ENCODE data around the gene EXOC6B.

EXOC6B gene

DNA sequence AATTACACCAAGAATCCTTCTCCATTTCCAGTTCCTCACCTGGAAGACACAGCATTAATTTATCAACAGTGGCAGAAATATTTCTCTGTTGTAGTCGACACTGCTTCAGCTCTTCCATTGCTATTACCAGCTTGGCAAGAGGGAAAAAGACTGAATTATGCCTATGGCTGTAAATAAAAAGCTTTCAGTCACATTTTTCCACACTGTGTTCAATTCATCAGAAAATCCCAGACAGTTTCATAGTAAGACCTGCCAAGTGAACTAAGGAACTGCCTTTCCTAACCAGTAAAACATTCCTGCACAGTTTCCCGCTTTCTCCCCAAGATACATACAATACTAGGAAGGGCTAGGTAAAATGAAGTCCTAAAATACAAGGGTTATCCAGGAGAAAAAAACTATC, 94.7 kb downstream of the EXOC6B start:
- DNase-seq: no peak

DNA sequence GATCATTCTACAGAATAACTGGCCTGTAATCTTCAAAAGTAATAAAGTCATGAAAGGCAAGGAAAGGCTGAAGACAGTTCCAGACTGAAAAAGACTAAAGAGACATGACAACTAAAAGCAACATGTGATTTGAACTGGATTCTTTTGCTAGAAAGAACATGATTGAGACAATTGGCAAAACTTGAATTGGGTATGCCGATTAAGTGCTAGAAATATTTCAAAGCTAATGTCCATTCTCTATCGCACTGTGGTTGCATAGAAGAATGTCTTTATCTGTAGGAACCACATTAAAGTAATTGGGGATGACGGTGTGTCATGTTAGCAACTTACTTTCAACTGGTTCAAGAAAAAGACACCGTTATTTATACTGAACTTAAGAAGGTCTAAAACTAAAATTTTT, 98.5 kb downstream of the EXOC6B start:
- no peak for DNase-seq

DNA sequence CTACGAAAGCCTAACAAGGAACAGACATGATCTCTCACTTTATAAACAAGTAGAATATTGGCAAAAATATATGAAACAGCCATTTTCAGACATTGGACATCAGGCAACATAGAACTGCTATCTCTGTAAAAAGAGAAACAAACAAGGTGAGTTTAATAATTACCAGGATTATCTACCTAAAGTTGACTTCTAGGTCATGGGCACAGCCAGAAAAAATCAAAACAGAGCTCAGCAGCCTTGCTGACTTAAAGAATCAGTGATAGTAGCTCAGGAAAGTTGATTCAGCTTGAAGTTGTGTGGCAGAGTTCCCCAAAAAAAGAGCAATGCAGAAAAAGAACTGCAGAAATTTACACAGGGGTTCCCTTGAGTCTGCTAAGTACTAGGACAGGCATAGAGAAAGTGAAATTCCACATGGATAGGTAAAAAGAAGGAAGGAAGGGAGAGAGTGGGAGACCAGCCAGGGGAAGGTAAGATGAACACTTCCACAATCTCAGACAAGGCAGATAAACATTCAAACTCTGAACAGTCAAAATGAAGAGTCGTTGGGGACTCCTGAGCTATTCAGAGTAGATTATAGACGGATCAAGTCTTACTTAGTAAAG, 102.0 kb downstream of the EXOC6B start:
- DNase-seq: no peak

DNA sequence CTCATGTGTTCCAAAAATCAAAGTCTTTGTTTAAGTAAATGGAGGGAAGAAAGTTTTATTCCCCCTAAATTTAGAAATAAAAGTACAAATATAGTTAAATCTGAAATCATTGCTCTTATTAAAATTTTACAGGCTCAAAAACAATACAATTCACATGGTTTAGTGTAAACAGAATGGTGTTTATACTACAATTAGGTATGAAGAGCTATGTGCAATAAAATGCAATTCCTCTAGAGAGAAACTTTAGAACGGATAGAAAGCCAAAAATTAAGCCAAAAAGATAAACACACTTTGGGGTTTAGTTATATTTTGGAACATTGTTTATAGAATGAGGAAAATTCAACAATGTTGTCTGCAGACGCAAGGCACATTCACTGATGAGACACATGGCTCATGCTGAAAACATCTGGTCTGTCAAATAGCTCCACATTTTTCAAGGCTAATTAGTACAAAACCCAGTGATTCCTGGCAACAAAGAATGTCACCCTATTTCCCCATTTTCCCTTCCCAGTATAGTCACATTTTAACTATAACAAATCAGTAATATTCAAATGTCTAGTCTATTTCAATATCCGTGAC, 103.3 kb downstream of the EXOC6B start:
- DNase-seq: no peak

DNA sequence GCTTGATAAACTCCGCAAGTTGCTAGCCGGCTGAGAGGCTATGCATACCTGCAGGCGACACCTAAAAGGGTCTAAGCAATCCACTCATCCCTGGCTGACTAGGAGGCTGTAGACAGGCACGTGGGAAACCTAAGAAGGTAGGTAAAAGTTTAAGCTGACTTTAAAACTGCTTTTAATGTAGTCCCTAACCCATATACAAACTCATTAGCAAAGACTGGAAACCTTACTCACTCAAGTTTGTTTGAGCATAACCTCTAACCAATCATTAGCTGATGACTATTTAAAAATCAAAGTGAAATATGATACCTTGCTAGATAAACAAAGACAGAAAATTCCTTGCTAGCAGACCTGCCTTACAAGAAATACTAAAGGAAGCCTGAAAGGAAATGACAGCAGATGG, 106.4 kb downstream of the EXOC6B start:
- DNase-seq: no peak

DNA sequence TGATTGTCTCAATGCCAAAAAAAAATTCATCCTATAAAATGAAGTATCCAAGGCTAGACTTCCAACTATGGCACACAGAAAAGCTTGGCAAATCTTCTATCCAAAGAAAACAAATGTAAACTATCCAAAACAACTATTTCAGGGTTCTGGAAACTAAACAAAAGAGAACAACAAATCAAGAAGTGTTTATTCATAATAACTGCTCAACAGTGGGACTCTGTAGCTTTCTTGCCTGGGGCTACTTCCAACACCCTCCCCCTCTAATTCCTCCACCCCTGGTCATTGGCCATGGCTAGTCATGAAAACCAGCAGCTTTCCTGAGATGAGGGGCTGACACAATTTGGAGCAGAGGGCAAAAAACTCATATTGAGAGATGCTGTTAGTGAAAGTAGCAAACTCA, 107.0 kb downstream of the EXOC6B start:
- no peak for DNase-seq

DNA sequence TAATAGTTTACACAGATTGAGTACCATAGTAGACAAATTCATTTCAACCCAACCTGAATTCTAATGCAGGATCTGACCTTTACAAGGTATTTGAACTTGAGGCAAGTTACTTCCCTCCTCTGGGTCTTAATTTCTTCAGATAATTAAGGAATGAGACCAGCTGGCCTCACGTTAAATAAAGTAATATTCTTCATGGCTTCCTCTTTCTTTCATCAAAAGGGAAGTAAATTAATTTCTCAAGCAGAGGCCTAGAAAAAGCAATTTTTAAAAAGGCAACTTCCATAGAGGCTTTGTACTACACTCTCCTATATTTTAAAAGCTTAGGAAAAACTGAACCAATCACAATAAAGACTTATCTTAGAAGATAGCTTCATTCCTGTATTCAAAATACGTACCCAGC, 109.2 kb downstream of the EXOC6B start:
- no peak for DNase-seq

DNA sequence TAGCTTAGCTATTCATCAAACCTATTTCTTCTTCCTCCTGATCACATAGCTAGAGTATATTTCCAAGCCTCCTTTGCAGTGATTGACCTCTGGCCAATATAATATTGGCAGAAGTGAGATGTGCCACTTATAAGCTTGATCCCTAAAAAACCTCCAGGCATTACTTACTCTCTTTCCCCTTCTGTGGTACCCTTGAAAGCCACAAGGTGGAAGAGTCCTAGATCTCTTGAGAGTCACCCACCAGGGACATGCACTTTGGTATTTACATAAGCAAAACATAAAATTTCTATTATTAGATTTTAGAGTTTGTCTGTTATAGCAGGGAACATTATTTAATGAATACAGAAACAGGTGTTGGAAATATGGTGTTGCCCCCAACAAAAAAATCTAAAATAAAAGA, 112.0 kb downstream of the EXOC6B start:
- DNase-seq: peak in 1 of 2 experiments; percentile 1

DNA sequence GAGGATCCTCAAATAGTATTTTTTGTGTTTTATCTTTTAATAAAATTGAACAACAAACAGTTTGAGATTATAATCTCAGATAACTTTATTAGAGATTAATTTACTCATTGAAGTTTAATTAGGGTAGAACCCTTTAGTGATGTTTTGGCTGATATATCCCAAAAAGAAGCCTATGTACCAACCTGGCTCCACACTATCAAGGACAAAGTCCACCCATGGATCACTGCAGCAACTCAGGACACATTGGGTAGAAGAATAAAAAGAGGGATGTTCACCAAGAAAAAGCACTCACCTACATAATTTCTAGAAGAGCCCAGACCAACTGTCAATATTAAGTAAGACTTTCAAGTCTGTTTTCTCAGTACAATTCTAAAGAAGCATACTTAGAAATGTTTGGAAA, 112.9 kb downstream of the EXOC6B start:
- no peak for DNase-seq

DNA sequence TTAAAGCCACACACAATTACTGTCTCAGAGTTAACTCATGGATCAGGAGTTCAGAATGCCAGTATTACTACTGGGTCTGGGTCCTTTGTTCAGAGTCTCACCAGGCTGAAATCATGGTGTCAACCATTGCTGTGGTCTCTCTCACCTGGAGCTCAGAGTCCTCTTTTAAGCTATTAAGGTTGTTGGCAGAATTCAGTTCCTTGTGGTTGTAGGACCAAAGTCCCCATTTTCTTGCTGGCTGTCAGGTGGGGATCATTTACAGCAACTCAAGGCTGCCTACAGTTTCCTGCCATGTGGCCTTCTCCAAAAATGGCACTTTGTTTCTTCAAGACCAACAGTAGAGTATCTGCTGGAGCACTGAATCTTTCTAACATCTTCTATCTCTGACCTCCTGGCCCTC, 113.5 kb downstream of the EXOC6B start:
- no peak for DNase-seq

DNA sequence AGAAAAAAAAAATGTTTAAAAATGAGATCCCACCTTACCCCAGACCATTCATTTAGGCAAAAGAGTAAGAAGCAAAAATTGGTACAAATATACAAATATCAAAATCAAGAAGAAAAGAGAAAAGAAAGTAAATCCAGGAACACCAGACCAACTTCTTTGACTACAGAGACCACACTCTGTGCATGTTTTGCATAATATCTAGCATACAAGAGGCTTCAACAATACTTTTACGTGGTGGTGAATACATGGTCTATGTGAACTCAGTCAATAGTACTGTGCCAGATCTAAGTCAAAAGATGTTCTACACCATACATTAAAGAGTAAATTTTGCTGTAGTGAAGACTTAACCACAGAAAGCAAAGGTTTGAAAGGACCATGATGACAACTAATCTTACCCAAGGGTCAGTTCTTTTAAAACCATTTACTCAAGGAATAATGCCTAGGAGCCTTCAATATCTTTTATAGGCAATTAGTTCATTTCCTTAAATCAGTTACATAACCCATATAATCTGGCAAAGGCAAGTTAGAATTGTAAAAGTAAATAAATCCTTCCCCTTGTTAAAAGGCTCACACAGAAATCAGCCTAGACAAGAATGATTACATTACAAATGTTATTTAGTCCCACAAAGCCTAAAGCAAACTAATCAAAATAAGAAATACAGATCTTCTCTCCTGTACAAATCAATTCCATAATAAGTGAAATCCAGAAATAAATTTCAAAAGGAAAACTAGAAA, 115.2 kb downstream of the EXOC6B start:
- DNase-seq: no peak

DNA sequence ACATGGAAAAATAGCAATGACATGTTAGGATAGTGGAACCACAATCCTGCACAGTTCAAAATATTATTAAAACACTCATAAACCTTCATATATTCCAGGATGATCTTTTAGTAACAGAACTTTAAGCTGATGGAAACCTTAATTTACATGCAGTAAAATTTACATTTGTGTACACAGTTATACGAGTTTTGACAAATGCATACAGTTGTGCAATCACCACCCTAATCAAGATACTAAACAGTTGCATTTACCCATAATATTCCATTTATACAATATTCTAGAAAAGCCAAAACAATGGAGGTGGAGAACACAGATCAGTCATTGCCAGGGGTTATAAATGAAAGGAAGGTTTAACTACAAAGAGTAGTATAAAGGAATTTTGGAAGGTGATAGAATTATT, 117.6 kb downstream of the EXOC6B start:
- DNase-seq: no peak

DNA sequence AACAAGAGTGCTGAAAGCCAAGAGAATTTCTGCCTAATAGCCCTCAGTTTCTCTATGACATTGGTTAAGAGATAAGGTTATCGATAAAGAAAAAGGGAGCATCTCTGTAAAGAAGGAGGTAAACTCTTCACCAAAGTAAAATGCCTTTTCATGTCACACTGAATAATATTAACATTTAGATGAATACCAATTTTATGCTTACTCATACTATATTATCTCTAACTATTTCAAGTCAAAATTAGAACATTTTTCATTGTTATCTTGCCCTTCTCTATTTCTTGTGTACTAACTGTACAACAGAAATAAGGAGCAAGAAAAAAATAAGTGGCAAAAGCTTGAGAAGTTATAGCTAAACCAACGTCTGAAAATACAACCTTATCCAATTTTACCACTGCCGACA, 127.5 kb downstream of the EXOC6B start:
- DNase-seq: no peak

DNA sequence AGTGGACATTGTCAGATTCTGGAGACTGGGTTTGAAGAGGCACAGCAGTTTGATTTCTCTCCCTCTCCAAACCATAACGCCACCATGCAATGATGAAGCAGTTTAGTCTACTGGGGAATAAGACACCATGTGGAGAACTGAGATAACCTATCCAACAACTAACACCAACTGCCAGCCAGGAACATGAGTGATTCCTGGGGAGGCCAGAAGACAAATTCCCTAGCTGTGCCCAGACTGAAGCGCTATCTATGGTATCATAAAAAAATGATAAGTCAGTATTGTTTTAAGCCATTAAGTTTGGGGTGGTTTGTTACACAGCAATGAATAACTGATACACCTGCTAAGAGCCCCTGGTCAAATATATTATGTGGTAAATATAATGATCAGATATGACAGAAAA, 129.3 kb downstream of the EXOC6B start:
- no peak for DNase-seq

DNA sequence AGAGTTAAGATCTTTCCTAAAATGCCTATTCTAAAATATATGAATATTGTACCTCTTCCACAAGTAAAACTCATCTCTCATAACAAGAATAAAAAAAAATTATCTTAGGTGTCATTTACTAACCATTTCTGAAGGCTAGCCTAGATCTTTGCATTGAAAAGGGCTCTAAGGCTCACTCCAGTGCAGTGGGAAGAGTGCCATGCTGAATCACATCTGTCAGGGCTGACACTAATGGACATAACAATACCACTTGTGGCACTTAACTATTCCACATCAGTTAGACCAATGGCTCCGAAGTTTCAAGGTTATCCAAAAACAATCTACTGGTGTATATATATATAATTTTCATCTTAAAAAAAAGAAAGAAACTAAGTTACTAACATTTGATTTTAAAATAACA, 130.2 kb downstream of the EXOC6B start:
- peak in 1 of 2 experiments; percentile 2 for DNase-seq

DNA sequence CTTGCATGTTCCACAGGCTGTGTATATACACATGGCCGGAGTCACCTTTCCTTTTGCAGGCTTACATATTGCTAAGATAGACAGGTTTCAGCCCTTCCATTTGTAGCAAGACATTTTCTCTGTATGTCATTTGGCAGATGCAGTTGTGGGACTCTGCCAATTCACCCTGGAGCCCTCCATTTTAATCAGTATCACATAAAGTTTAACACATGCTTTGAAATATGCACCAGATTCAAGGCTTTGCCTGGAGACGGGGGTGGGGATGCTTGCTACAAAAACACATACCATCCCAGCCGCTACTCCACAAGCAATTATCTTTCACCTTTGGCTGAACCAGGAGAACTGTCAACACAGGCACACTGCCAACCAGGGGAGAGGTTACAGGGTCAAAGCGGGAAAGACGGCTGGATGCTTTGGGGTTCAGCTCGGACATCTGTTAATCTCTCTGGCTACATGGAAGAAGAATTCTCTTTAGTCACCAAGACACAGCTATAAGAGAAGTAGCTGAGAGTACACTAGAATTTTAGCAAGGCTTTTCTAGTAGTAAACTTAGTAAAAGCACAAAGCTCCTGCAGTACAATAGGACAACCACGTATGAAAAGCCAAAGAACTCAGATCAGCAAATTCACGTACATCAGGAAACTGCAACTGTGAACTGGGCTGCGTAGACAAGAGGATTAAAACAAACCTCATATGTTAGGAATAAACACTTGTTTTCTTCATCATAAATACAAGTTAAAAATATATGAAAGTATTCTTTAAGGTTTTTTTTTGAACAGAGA, 130.9 kb downstream of the EXOC6B start:
- no peak for DNase-seq

DNA sequence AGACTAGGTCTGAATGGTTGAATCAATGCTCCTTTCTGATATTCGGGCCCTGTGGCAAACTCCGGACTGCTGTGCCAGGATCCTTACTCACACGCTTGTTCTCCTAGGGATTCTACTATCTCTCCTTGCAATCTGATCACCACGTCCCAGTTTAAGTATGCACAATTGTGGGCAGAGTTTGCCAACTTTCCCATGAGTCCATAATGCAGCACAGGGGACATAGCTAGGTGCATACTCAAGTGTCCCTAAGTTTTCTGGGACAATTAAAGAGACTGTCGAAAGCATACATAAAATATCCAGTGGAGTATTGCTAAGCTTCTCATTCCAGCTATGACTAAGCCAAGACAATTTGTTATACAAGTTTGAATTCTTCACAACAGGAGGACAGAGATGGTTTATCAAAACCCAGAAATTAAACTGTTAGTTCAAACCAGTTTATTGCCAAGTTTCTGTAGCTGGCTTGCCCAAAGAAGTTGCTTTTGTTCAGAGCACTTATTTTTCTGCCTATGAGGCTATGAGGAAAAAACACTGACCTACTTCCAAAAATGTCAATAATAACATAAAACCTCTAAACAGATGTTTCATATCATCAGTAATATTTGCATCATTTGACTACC, 136.1 kb downstream of the EXOC6B start:
- no peak for DNase-seq

DNA sequence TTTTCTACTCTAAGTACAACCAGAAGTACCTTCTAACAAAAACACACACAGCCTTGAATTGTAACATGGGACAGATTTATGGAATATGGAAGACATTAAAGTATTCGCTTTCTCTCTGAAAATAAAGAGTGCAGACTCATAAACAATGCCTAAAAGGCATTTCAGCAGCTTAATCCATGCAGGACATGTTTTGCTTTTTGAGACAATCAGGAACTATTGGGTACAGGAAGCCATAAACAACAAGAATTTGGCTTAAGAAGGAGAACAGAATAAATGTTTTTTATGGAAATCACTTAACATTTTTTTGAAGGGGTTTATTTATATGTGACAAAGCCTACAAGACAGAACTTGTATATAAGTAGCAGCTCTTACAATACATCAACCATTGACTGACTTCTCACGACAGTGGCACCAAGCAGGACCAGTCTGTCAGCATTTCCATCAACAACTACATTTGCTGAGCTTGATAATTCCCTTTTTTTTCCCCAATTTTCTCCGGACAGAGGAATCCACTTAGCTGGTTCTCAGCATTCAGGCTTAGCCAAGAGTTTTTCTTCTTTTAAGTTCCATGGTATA, 140.1 kb downstream of the EXOC6B start:
- DNase-seq: no peak

DNA sequence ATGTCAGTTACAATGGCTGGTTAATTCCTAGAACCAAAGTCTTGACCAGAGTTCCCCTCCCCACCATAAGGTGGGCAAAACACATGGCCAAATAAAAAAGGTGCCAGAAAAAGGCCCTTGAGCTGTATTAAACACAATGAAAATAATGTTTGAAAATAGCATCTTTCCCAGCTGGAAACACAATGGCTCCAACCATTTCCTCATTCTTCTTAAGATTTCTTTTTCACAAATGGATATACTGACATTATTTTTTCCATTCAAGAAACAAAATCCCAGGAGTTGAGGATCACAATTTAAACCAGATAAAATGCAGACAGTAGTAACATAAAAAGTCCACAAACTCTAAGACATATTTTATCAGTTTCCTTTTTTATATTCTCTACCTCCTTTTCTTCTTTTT, 143.8 kb downstream of the EXOC6B start:
- no peak for DNase-seq

DNA sequence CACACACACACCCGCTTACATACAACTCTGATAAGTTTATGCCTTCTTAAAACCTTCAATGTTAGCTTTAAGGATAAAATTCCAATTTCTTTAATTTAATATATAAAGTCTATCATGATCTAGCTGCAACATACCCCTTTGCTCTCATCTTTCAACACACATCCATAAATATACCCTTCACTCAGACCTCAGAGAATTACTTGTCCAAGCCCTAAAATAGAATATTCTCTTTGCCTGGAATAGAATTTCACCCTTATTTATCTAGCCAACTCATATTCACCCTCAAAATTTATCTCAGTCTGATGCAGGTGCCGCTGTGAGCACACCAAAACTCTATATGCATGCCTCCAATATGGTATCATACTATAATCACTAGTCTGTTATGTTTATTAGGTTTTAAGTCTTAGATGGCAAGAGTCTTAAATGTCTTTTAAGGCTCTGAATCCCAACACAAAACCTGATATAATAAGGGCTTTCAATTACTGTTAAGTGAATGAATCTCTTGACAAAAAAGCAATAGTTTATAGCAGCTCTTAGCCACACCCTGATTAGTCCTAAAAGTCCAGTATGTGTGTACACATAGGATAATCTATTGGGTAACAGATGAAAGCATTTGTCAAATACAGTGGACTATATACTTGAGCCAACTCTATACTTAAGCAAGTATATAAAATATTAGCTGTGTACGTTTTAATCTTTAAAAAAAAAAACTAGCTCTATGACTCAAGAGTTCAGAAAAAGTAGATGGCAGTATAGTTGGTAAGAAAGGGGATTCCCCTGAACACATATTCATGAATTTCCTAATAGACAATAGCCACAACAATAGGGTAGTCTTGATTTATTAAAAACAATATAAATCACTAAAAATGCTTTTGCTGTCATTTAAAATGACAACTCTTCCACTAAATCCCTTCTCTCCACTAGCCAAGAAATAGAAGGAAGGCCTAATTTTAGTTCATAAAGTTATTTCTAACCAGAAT, 144.5 kb downstream of the EXOC6B start:
- DNase-seq: no peak

DNA sequence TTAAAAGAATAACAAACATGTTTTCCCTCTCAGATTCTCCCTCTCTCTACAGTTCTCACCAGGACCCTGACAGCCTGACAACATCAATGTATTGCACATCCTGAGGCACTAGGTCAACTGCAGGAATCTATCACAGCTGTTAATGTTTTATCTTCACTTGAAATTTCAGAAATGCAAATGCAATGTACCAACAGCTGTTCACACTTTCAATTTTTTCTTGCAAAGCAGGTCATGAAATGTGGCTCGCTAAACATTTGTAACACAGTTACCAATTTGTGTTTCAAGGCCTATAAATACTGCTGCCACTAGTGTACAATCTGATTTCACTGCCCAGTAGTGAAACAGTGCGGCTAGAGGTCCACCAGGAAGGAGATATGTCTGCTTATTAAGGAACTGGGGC, 147.8 kb downstream of the EXOC6B start:
- peak in 1 of 2 experiments; percentile 6 for DNase-seq

Measured in NCI-H524 (cell line).